AG09319 (cell line): ENCODE results near the gene NTNG1.

Experiments used
- DNase-seq: peaks from one replicate; pipeline ENCODE4 v3.0.0-alpha.2; 2010; ENCODE audit warnings: low read depth; ENCODE audit errors: extremely low read depth
- TF ChIP-seq, protein P1 (sequence below): IDR thresholded peaks from 2 replicates; pipeline ENCODE4 v1.5.1; 2011; ENCODE audit warnings: low read depth, mild to moderate bottlenecking, inconsistent platforms, low read length, moderate library complexity

NTNG1 gene

GRCh38 chr1:107459204-107459904 lies 318.5 kb downstream of the NTNG1 start:
- TF ChIP-seq, protein P1, sequence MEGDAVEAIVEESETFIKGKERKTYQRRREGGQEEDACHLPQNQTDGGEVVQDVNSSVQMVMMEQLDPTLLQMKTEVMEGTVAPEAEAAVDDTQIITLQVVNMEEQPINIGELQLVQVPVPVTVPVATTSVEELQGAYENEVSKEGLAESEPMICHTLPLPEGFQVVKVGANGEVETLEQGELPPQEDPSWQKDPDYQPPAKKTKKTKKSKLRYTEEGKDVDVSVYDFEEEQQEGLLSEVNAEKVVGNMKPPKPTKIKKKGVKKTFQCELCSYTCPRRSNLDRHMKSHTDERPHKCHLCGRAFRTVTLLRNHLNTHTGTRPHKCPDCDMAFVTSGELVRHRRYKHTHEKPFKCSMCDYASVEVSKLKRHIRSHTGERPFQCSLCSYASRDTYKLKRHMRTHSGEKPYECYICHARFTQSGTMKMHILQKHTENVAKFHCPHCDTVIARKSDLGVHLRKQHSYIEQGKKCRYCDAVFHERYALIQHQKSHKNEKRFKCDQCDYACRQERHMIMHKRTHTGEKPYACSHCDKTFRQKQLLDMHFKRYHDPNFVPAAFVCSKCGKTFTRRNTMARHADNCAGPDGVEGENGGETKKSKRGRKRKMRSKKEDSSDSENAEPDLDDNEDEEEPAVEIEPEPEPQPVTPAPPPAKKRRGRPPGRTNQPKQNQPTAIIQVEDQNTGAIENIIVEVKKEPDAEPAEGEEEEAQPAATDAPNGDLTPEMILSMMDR = no peak
- DNase-seq = no peak

GRCh38 chr1:107460035-107460434 lies 319.2 kb downstream of the NTNG1 start:
- TF ChIP-seq, protein P1 = no peak

DNA sequence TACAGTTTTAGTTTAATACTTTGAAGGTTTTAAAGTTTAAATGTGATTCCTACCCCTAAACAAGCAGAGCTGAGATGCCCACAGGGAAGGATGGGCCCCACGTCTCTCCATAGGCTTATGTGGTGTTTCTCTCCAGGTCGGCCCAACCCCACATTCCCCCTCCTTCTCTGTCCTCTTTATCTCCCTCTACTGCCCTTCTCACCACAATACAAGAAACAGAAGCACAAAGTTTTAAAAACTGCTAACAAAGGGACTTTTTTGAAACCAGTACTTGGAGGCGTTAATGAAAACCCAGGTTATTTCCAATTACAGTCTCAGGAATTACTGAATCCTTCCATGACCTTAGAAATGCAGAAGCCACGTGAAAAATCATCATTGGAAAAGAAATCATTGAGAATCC lies 324.0 kb downstream of the NTNG1 start:
- no peak for DNase-seq
- TF ChIP-seq, protein P1 = no peak

More at GRCh38 chr1:107460035-107460434, 319.2 kb downstream of the NTNG1 start:
- DNase-seq = no peak

DNA sequence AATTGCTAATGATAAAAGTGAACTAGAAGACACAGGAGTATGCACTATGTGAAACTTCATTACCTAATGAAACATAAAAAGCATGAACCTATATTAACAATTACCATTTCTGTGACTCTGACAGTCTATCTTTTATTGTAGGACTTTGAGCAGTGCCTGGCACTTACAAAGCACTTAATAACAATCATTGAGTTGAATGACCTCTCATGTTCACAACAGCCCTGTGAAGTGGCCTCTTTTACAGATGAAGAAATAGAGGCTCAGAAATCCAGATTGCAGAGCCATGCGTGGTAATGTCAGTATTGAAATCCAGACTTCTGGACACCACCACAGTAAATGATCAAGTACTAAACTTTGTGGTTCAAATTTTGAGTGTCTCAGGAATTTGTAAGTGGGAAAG lies 326.4 kb downstream of the NTNG1 start:
- TF ChIP-seq, protein P1 = no peak
- no peak for DNase-seq

GRCh38 chr1:107467811-107468210 lies 327.0 kb downstream of the NTNG1 start:
- DNase-seq = no peak
- TF ChIP-seq, protein P1 = no peak

DNA sequence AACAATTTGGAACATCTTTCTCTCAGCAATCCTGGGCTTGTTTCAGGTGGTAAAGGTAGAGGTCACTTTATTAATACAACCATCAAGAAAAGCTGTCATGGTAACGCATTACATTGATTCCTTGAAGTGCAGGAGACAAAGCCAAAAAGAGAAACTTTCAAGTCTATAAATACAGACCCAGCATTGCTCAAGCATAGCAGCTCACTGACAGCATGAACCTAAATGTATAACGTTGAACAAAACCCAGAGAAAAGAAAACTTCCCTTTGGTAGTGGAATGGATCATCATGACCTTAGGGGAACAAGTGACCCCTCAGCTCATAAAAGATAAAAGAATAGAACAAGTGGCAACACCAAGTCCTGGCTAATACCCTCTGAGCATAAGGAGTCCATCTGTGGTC lies 332.2 kb downstream of the NTNG1 start:
- no peak for DNase-seq
- TF ChIP-seq, protein P1 = no peak

DNA sequence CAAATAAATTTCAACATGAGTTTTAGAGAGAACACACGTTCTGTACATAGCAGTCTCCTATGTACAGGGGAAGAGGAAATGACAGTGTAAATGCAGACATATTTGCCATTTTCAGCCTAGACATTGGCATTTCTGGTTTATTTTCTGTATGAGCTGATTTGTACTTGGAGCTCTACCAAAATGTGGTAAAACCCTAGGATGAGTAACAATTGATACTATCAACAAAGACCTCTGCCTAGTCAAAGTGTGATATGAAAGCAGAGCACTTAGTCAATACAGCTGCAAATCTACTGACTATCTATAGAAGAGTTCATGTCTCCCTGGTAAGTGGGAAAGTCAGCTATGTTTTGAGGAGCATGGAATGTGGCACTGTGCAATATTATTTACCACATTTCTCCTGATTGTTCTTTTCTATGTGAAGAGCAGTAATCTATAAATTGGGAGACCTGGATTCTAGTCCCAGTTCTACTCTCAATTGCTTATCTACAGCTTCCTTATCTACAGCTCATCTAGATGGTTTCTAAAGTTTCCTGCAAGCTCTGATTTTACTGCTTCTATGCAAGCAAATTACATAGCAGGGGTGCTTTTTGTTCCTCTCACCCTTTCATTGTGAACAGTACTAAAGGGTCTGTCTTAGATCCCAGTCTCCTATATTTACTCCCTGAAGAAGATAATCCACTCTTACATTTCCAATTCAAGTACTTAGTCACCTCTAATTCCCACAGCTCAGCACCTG lies 334.2 kb downstream of the NTNG1 start:
- TF ChIP-seq, protein P1 = no peak
- no peak for DNase-seq
